Adipose tissue (tissue), 3 donors: Measurements from ENCODE around the gene ASB8. TPM values are rescaled to one million over a fixed set of nuclear protein-coding genes. Genes with fewer than 3 reads are reported as not detected.
A peak's percentile ranks its signal among the peaks of the same experiment; 100 is the strongest.
"Not testable (repeated sequence)": the region's sequence is repeated elsewhere in the genome, so short reads cannot be mapped to it uniquely, and the experiment has no call there.

ENCODE experiments used
- H3K27ac ChIP-seq: one replicate; pipeline ENCODE4 v1.5.1; 2013; ENCODE audit warnings: low read depth, low read length
- WGBS, 3 donors: extraction: QIAGEN DNeasy Blood & Tissue Kit; methylation state at CpG; one replicate each; pipeline ENCODE4 v1.1.7; 2013; 5-methylcytosine and 5-hydroxymethylcytosine counted together
- polyA plus RNA-seq, 3 donors: library from polyadenylated mRNA; stranded (reverse); fragments of 200-250 nt; gene quantifications; one replicate each; pipeline ENCODE4 v1.2.3, GENCODE V29; 2013
- donor health status: healthy with polysubstance abuse.
- donor health status: Bipolar disorder and iron deficiency.
- donor health status: healthy.

The ASB8 gene
- polyA plus RNA-seq, 3 donors = 15.5 to 18.2 (median 18.0) TPM

DNA sequence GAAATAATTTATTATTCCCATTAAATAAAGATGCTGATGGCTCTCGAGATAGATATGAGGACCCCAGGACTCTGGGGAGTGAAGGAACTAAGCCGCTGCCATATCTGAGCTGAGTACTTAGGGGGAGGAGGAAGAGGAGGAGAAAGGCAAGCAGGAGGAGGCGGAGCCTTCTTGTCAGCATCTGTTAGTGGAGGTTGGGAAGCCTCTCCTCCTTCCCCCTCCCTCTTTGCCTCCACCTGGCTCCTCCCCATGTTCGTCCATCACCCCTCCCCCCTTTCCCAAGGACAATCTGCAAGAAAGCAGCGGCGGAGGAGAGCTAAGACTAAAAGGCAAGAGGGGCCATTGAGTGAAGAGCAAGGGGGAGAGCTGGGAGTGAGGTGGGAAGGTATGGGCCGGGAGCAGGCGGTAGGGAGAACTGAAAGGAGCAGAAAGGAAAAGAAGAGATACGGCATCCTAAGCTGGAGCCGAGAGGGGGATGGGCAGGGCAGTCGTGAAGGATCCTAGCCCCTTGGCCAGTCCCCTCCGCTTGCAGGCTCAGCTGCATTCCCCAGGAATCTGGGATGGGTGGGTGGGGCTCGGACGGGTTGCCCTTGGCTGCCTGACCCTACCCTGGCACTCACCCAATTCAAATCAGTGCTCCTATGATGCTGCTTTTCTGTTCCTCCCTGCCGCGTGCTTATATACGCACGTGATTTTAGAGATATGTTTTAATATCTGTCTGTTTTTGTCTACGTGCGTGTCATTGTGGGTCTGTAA, 38.1 kb downstream of the ASB8 start, which contains the start of gene PFKM:
TSS of gene PFKM (plus strand) at position 287 of the 756 bp plus-strand sequence. CDS start 3,411 bp downstream, outside the sequence.
- 0 to 1% (median 1%) methylated on average over 17 to 20 of the region's 20 CpGs for WGBS, 3 donors
- H3K27ac ChIP-seq = no peak within 1 kb of the TSS

- no peak overlapping the region for H3K27ac ChIP-seq
- WGBS, 3 donors = 30 to 52% (median 42%) methylated on average over 3 of the region's 3 CpGs
Measured at GRCh38 chr12:48118284-48118871, 38.9 kb downstream of the ASB8 start.

DNA sequence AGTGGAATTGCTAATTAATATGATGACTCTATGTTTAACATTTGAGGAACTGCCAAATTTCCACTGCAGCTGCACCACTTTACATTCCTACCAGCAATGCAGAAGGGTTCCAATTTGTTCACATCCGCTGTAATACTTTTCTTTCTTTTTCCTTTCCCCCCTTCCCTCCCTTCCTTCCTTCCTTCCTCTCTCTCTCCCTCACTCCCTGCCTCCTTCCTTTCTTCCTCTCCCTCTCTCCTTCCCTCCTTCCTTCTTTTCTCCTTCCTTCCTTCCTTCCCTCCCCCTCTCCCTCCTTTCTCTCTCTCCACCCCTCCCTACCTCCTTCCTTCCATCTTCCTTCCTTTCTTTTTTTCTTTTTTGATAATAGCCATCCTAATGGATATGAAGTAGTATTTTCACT, 41.4 kb downstream of the ASB8 start:
- WGBS, 3 donors = 68 to 100% (median 84%) methylated on average over 1 of the region's 1 CpG

GRCh38 chr12:48111312-48111693, 46.0 kb downstream of the ASB8 start:
- WGBS, 3 donors = 96 to 97% (median 96%) methylated on average over 5 of the region's 5 CpGs
- not testable (repeated sequence) for H3K27ac ChIP-seq

More for the DNA sequence above, 41.4 kb downstream of the ASB8 start:
- no peak overlapping the region for H3K27ac ChIP-seq

DNA sequence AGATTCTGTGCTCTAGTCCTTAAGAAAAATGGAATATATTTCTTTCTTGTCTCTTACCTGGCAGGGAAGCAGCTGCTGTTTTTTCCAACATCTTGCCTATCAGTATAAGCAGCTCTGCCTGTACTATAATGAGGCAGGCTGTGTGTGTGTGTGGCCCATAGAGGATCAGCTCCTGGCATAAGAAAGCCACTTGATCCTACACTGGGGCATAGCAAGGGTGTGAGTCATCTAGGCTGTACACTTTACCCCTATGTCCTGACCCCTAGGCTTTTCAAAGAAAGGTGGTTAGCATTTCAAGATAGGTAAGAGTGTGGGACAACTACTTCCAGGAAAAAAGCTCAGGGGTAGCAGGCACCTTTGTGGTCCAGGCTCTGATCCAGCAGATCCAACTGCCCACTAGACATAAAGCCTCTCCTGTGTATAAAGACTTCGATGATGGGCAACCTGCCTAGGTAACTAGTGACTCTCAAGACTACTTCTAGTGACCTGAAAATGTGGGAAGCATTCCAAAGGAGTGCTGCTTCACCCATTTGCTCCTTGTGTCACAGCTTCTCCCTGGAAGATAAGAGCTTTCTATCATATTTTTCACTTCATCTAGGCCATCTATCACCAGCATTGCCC, 46.5 kb downstream of the ASB8 start:
- H3K27ac ChIP-seq = no peak overlapping the region
- 82 to 88% (median 83%) methylated on average over 1 of the region's 1 CpG for WGBS, 3 donors

DNA sequence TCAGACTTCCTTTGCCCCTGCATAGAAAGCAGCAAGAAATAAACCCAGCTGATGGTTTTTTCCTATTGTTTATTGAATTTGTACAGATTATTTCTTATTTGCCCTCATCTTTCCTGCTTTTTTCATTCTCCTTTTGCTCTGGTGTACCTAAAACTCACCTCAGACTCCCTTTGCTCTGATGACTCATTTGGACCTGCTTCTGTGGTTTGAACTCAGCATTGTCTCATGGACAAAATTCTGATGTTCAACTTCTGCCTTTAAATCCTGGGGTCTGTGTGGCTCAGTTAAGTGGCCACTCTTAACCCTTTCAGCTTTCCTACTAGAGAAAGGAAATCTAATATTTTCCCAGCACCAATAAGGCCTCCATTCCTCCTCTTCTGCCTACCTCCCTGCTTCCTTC, 47.9 kb downstream of the ASB8 start:
- H3K27ac ChIP-seq = no peak overlapping the region

GRCh38 chr12:48106681-48107613, 50.4 kb downstream of the ASB8 start:
- H3K27ac ChIP-seq = no peak overlapping the region
- WGBS, 3 donors = 60 to 76% (median 69%) methylated on average over 5 of the region's 5 CpGs

GRCh38 chr12:48105867-48106680, 51.2 kb downstream of the ASB8 start, which contains the start of gene SENP1:
Gene SENP1 (minus strand): TSS chr12:48106079. CDS start chr12:48101472, 4,607 bp downstream.
- peak within 1 kb of the TSS; percentile 48 for H3K27ac ChIP-seq
- WGBS, 3 donors = 0 to 1% (median 0%) methylated on average over 43 to 53 of the region's 53 CpGs

- 0 to 1% (median 0%) methylated on average over 23 to 30 of the region's 30 CpGs for WGBS, 3 donors
Measured at GRCh38 chr12:48105321-48105866, 51.9 kb downstream of the ASB8 start.

GRCh38 chr12:48104531-48104930, 52.8 kb downstream of the ASB8 start:
- 52 to 80% (median 79%) methylated on average over 4 of the region's 4 CpGs for WGBS, 3 donors
- no peak overlapping the region for H3K27ac ChIP-seq

More at GRCh38 chr12:48105321-48105866, 51.9 kb downstream of the ASB8 start:
- H3K27ac ChIP-seq = no peak overlapping the region

Other genes with a start within 250 kb of the ASB8 start
- 10 to 100 TPM; 21.9 to 52.5 (median 37.9) TPM for gene TMEM106C, start 193.9 kb downstream of the ASB8 start, polyA plus RNA-seq
- 1 to 10 TPM in 1 of 3 donors, under 1 TPM in 1, not detected in 1; 0.07 to 1.1 TPM for gene COL2A1, start 153.0 kb downstream of the ASB8 start, polyA plus RNA-seq
- 1 to 10 TPM; 2.5 to 4.4 (median 3.9) TPM for gene SENP1, start 51.4 kb downstream of the ASB8 start, polyA plus RNA-seq
- gene PFKM, start 38.2 kb downstream of the ASB8 start, polyA plus RNA-seq = 10 to 100 TPM in 2 of 3 donors, 1 to 10 TPM in 1; 9.2 to 28.9 (median 19.1) TPM
- 1 to 10 TPM in 1 of 3 donors, under 1 TPM in 2; 0.22 to 1.1 (median 0.25) TPM for gene CCDC184, start 26.1 kb upstream of the ASB8 start, polyA plus RNA-seq
- not detected for gene OR10AD1, start 45.8 kb upstream of the ASB8 start, polyA plus RNA-seq
- 1 to 10 TPM; 6.8 to 9.9 (median 8.1) TPM for gene ZNF641, start 193.4 kb upstream of the ASB8 start, polyA plus RNA-seq